Dedifferentiated amniotic fluid mesenchymal stem cell (primary cell): ENCODE results near the gene MFSD1.
"Not testable (repeated sequence)": the region's sequence is repeated elsewhere in the genome, so short reads cannot be mapped to it uniquely, and the experiment has no call there.

Source experiments
- DNase-seq: peaks from one replicate; pipeline ENCODE4 v3.0.0-alpha.2; 2016; ENCODE audit errors: extremely low spot score

The MFSD1 gene

DNA sequence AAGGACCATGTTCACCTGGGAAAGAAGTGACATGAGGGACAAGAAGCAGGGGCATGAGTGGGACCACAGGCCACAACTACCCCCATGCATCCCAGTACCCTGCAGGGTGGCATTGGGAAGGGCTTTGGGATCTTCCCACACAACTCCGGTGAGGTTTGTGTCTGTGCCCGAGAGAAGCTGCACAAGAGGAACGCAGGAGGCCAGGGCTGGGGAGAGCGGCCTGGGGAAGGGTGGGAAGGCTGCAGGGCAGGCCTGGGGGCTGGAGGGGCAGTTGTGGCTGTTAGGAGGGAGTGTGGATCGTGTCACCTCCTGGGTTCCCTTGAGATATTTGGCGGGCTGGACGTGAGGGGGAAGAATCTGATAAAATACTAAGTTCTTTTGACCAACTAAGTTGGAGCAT, 25.3 kb upstream of the MFSD1 start:
- no peak for DNase-seq

DNA sequence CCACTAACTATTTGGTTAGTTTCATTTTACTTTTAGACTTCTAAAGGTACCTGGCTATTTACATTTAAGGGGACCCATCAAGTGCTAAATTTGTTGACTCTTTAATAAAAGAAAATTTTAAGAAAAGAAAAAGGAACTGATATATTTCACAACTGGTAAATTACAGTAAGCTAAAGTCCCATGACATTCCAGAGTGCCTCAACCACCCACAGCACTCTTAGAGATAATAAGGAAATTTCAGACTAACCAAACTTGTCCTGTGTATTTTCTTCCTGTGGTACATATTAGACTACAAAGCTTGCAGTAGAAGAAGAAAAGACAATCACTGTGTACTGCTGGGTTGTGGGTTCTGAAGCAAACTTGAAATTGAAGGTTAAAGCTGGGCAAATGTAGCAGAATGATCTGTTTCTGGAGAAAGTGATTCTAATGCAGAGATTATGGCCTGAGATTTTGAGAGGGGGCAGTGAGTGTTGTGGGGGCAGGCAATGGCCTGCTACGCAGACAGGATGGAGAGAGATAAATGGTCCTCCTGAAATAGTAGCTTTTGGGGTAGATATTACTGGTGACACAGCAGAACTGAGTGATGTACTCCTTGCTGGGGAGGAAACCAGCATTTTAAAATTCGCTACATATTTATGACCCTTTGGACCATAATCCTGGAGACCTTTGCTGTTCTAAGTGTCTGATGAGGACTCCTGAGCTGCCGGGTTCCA, 24.5 kb upstream of the MFSD1 start:
- no peak for DNase-seq

DNA sequence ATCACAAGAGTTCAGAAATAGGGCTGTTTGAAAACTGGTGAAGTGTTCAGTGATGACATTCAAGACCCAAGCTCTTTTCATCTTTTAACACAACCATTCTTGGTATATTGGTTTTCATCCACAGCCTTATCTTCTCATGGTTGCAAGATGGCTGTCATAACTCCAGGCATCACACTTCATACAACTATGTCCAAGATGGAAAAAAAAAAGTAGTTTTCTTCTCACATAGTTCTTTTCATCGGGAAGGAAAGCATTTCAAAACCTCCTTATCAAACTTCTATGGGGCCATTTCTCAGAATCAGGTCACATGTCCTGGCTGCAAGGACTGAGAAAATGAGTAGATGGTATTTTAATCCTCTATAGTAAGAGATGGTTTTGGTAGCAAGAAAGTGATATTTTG, 21.1 kb upstream of the MFSD1 start:
- no peak for DNase-seq

DNA sequence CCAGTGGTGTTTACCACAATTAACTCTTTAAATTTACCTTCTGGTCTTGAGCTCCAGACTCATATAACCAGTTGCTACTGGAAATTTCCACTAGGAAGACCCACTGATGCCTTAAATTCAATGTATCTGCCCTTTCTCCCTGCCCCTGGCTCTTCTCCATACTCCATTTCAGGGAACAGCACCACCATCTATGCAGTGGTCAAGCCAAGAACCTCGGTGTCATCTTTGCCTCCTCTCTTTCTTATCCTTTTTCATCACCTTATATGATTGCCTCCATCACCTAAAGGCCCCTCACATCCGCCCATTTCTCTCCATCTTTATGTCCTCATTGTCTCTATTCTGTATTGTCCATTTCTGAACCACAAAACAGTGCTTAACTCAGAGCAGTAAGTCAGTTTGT, 20.7 kb upstream of the MFSD1 start:
- DNase-seq: no peak

- DNase-seq: no peak
Measured at GRCh38 chr3:158781849-158782248, 20.0 kb upstream of the MFSD1 start.

DNA sequence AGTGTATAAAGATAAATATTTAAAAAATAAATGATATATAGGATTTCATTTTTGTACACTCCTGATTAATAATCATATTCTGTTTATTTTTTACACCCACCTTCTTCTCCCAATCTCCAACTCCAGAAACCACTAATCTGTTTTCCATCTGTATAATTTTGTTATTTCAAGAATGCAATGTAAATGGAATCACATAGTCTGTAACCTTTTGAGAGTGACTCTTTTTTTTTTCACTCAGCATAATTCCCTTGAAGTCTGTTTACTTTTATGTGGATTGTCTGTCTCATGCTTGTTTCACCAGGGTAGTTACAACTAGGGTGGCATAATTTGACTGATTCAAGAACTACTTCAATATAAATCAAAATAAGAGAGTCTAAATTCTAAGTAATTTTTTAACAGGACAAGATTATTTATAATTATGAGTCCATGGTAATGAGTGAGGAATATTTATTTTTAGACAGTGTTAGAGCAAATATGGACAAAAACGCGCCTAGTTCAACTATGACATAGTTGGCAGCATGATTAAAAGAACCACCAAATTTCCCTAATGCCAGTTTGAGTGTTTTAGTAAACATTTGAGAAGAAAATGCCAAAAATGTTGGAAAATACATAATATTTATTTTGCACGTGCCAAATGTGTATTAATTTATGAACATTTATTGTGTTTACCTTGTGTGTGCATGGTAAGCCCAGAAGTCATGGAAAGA, 19.4 kb upstream of the MFSD1 start:
- no peak for DNase-seq

- DNase-seq: no peak
Measured at GRCh38 chr3:158783051-158783450, 18.8 kb upstream of the MFSD1 start.

GRCh38 chr3:158785972-158786371, 15.9 kb upstream of the MFSD1 start:
- no peak for DNase-seq

DNA sequence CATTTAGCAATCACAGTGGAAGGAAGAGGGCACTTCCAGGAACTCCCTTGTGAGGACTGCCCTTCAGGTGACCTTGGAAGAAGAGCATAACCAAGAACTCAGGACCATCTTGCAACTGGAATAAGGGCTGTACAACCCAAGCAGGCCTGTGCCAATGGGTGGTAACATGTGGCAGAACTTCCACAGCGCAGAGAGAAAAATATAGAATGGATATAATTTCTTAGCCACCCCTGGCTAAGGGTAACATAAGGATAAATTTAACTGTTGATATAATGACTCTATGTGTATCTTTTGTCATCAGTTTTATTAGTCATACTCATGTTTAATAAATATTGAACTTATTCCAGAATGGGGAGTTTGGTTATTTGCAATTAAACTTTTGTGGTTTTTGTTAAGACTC, 13.4 kb upstream of the MFSD1 start:
- DNase-seq: no peak

DNA sequence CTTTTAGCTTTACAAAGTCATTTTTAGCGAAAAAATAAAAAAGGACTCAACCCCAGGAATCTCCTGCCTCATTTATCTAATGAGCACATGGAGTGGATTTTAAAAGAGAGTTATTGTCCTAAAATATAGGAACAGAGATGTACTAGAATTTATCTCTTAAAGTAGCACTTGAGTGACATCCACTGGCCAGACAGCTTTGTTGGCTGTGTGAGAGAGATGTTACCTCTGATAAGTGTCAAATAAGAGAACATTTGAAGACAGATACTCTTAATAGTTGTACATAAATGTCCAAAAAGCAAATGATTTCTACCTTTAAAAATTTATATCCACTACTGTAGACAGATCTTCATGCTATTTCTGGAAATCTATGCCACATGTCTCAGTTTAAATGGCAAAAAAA, 12.3 kb upstream of the MFSD1 start:
- peak; percentile 62 for DNase-seq

GRCh38 chr3:158790901-158791589, 10.8 kb upstream of the MFSD1 start:
- peak; percentile 84 for DNase-seq

DNA sequence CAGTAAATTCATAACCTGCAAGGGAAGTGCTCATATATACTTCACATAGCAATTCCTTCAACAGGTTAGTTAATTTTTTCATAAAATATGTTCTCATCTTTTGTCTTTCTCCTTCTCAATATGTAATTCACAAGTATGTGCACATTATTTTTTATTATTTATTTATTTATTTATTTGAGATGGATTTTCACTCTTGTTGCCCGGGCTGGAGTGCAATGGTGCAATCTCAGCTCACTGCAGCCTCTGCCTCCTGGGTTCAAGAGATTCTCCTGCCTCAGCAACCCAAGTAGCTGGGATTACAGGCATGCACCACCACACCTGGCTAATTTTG, 10.3 kb upstream of the MFSD1 start:
- not testable (repeated sequence) for DNase-seq

GRCh38 chr3:158792709-158793108, 9.1 kb upstream of the MFSD1 start:
- peak; percentile 94 for DNase-seq

- no peak for DNase-seq
Measured at GRCh38 chr3:158794206-158794605, 7.6 kb upstream of the MFSD1 start.

GRCh38 chr3:158794936-158795518, 6.8 kb upstream of the MFSD1 start:
- DNase-seq: no peak

- DNase-seq: no peak
Measured at GRCh38 chr3:158801201-158801600, 653 bp upstream of the MFSD1 start.

- DNase-seq: no peak
Measured at GRCh38 chr3:158802409-158803268, 785 bp downstream of the MFSD1 start.

DNA sequence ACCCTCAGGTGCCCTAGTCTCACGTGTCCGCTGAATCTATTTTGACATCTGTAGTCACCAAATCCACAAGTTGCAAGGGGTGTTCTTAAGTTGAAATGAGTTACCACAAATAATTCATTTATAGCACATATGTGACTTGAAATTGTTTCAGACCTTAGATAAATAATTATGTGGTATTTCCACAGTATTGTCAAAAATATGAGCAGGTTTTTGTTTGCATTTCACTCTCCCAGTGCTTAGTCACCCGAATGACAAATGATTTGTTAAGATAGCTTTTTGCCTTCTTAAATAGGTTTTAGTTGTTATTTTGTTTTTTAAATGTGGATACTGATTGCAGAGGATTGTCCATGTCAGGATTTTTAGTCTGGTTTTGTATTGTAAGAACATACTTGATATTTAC, 2.6 kb downstream of the MFSD1 start:
- DNase-seq: no peak

DNA sequence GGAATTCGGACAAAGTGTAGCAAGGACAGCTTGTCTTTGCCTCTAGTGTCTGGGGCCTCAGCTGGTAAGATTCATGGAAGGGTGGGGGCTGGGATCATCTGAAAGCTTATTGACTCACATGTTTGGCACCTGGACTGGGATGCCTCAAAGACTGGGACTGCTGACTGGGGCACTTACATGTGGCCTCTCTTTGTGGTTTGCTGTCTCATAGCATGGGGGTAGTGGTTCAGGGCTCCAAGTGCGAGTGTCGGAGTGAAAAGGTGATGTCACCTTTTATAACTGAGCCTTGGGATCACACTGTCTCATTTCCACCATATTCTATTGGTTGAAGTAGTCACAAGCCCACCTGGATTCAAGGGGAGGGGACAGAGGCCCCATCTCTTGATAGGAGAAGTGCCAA, 6.8 kb downstream of the MFSD1 start:
- no peak for DNase-seq

DNA sequence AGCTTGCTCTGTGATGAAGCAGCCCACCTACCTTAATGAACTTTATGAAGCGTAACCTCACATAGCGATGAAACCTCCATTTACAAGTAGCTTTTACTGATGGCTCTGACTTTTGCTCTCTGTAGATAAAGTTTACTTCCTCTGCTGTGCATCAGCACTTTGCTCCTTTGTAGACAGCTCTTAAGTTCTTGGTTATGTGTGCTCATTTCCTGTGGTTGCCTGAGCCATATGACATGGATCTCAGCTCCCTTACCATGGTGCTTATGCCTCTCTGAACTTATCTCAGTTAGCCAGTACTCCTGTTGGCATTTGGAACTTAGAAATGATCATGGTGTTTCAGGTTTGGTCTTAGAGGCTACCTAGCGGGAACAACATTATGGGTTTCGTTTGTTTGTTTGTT, 7.8 kb downstream of the MFSD1 start:
- DNase-seq: no peak

DNA sequence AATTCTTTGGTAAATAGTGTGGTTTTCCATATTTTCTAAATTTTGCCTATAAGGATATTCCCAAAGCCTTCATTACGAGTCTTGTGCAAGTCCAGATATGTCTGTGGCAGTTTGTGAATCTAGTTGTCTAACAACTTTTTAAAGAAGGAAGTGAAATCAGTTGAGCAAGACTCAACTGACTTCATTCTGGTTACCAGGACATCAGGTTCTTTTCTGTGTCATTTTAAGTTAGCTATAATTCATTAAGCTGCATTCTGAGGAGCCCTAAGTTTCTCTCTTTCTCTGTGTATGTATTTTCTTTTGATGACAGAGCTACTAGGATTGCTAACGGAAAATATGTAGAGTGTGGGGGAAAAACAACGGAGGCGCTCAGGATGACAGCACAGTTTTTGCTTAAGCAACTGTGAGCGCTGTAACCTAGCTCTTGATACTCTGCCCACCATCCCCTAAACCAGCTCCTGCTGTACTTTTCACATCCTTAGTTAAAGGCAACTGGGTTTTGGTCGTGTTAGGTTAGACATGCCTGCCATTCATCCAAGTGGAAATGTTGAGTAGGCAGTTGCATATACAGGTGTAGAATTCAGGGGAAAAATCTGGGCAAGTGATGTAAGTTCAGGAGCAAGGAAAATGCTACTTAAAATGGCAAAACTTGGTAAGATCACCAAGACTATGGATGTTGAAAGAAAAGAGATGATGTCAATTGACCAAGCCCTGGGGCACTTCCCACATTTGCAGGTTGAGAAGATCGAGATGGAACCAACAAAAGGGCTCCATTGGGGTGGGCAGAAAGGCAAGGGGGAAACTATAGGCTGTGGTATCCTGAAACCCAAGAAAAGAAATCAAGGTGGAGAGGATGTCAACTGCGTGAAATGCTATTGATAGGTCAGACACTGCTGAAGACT, 9.2 kb downstream of the MFSD1 start:
- no peak for DNase-seq
